ENCODE data around the gene DOCK10. TPM values are rescaled to one million over a fixed set of nuclear protein-coding genes. Genes with fewer than 3 reads are reported as not detected.

Gene DOCK10
- total and polyA plus RNA-seq, 2 donors (not counting 3 experiments of a cell fraction or from before 2014, with no cell fraction given): 5.8 to 23.0 TPM

- no peak for DNase-seq (ENCODE audit: low read depth, low spot score)
- CTCF ChIA-PET: interaction anchor here (1.0 to 2.5 kb wide), 4 partner anchors 10 to 649 kb away, joined by 3 to 10 read pairs (median 4); no protein-coding TSS in a partner anchor
Measured at GRCh38 chr2:225011585-225011984, 30.7 kb downstream of the DOCK10 start.

More at GRCh38 chr2:225011585-225011984, 30.7 kb downstream of the DOCK10 start:
- Histone ChIP-seq H3K4me2 (ENCODE audit: insufficient read depth, low read length) (no peak overlapping the region), H4K20me1 (replicated peaks; ENCODE audit: control insufficient read depth, extremely low read depth, insufficient read depth, low read length) (no peaks in the 10 kb centered on the region), H3K9me3 (replicated peaks; ENCODE audit: control insufficient read depth, insufficient read depth, low read length) (no peaks in the 10 kb centered on the region), H2AFZ (ENCODE audit: low read depth, low read length) (no peak overlapping the region), H3K9ac (replicated peaks; ENCODE audit: extremely low read depth, insufficient read depth, low read length) (no peak overlapping the region), H3K27ac (ENCODE audit: insufficient read depth, low read depth, low read length) (peak overlapping the region; percentile 61), H3K27me3 (ENCODE audit: control insufficient read depth in 2 of 2, insufficient read depth in 2 of 2, low read length in 2 of 2) (no peaks in the 10 kb centered on the region), H3K79me2 (ENCODE audit: control insufficient read depth, insufficient read depth, low read length) (no peaks in the 10 kb centered on the region), H3K9me1 (replicated peaks; ENCODE audit: control insufficient read depth, extremely low read depth, insufficient read depth, low read length) (no peaks in the 10 kb centered on the region), H3K4me3 (replicated peaks in 1 of 3; ENCODE audit: insufficient read depth in 1 of 3, low read depth in 1 of 3, low read length in 3 of 3) (no peak overlapping the region), H3K4me1 (ENCODE audit: control insufficient read depth, extremely low read depth, insufficient read depth, low read length) (peaks cover 13% of the 10 kb centered on the region), H3K36me3 (ENCODE audit: control insufficient read depth in 2 of 2, extremely low read depth in 1 of 2, insufficient read depth in 2 of 2, low read length in 2 of 2) (no peaks in the 10 kb centered on the region)
- POLR2A ChIA-PET: no interaction called here
- TF ChIP-seq FOS (IDR thresholded peaks at IDR 0.05; ENCODE audit: borderline replicate concordance, insufficient read depth, low read length) (no peak), JUN (IDR thresholded peaks at IDR 0.05; ENCODE audit: borderline replicate concordance, insufficient read depth, insufficient read length, low read depth) (no peak), CTCF (IDR thresholded peaks at IDR 0.05; ENCODE audit: extremely low read depth in 1 of 2, insufficient read depth in 1 of 2, low read depth in 1 of 2, low read length in 2 of 2) (no peak), MYC (IDR thresholded peaks at IDR 0.05; ENCODE audit: low read depth, low read length) (no peak), EZH2 (IDR thresholded peaks at IDR 0.05; ENCODE audit: borderline replicate concordance, low read depth, low read length, severe bottlenecking) (no peak)
- no TSS peak for BruUV-seq (replicated peaks)
- no peak for FAIRE-seq
- dilution Hi-C loops (cut with MboI; ENCODE audit: extremely low pct_ligation_motif_present, low sequenced_read_pairs): no loop called here
- intact Hi-C loops (cut with micrococcal nuclease): loop anchor here (2.0 kb wide), 1 partner anchor 649 kb away; no protein-coding TSS in a partner anchor
